HG03520 (cell line): Measurements from ENCODE around the gene LASP1.

ENCODE experiments used
- ATAC-seq: cut with Tn5 transposase; IDR thresholded peaks from one replicate; pipeline ENCODE4 v1.9.1; 2021; ENCODE audit warnings: mild to moderate bottlenecking, moderate library complexity; ENCODE audit not compliant: unreplicated experiment

The LASP1 gene

DNA sequence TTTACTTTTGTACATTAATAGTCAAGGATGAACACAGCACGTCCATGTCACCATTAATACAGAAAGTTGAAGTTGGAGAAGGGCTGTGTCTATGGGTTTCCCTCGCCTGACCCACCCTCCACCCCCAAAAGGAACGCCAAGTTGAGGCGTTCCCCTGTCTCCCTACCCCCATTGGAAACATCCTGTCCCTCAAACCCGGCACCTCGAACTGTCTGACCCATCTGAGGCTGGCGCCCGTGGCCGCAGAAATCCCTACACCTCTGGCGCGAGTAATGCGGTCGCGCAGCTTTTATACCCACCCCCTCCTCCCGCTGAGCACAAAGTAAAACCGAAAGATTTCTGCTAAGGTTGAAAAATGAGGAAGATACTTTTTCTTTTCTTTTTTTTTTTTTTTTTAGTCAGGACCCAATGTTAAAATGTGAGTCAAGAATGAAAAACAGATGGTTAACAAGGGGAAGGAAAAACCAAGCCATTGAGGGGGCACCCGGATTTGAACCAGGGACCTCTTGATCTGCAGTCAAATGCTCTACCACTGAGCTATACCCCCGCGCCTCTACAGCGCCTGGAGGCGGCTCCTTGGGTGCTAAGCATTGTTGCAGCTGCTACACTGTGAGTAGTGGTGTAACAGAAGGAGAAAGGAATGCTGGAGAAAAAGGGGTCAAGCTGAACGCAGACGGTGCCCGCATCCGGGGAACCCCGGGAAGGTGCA lies 887 bp upstream of the LASP1 start:
- ATAC-seq: peak; percentile 32

DNA sequence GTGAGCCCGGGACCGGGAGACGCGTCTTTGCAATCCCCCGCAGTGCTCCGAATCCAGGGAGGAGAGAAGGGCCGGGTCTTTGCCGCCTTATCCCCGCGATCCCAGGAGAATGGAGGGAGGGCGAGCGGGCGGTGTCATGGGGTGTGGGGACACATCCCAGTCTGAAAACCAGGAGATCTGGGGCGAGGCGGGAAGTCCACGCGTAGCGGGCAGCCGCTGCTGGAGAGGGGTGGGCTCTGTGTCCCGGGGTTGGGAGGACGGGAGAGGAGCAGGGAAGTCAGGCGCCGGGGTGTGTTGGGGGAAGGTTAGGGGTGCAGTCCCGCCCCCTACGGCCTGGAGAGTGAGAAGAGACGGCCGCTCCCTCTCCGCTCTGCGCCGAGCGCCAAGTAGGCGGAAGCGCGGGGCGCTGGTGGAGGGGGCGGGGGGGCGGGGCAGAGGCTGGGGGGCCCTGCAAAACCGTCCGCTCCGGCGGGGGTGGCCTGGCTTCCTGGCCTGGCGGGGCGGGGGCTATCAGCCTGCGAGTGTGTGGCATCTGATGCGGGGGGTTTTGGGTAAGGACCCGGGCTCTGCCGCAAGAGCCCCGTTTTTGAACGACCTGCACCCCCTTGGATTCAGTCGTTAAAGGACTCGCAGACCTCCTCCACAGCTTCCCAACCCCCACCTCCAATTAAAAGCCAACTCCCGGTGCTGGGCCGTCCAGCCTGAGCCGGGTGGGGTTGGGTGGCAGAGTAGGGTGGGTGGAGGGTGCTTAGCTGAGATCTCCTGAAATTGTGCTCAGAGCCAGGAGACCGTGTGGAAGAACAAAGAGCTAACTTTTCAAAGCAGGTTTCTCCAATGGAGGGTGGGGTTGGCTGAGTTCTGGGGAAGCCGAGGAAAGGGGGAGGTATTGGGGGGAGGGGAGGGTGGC lies 654 bp downstream of the LASP1 start:
- ATAC-seq: no peak

DNA sequence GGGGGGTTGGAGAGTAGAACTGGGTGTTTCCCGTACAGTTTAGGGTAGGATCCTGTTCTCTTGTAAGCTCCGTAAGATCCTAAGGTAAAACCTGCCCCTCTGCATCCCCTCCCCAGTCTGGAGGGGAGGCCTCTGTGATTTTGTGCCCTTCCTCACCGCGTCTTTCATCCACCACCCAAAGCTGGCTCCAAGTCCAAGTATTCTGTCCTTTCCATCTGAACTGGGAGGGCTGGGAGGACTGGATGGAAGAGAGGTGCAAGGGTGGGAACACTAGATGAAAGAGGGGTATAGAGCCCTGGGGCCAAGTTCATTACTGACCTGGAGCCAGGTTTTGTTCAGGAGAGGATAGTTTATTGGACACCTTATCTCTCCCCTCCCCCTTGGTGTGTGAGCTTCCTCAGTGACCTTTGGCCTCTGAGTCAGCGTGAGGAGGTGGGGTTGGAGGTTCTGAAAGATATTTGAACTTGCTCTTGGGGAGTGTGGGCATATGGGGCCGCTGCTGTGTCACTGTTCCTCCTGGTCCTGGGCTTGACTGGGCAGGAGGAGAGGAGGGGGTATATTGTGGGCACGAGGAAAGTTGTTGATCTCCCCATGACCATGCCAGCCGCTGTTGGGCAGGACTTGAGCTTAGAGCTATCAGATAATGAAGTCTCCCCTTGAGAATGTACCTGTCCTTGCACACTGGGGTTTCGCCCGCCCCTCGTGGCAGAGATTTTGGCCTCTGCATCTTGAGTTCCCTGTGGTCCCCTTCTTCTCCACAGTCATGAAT lies 1.6 kb downstream of the LASP1 start:
- no peak for ATAC-seq

DNA sequence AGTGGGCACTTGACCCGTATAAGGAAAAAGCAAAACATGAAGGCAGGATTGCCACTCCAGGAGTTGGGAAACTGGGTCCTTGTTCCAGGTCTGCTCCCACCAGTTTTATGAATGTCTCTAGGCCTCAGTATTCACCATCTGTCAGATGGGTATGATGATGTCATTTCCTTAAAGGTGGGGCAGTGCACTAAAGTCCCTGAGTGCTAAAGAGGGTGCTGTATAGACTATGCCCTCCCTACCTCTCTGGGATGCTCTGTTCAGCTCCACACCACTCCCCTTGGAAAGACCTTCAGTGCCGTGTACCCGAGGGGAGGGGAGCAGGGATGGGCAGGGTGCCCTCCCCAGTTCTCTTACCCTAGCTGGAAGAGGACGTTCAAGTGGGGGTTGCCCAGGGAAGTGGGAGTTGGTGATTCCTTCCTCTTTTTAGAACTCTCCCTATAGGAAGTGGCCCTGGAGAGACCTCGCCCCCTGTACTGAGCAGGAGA lies 2.2 kb downstream of the LASP1 start:
- ATAC-seq: no peak

DNA sequence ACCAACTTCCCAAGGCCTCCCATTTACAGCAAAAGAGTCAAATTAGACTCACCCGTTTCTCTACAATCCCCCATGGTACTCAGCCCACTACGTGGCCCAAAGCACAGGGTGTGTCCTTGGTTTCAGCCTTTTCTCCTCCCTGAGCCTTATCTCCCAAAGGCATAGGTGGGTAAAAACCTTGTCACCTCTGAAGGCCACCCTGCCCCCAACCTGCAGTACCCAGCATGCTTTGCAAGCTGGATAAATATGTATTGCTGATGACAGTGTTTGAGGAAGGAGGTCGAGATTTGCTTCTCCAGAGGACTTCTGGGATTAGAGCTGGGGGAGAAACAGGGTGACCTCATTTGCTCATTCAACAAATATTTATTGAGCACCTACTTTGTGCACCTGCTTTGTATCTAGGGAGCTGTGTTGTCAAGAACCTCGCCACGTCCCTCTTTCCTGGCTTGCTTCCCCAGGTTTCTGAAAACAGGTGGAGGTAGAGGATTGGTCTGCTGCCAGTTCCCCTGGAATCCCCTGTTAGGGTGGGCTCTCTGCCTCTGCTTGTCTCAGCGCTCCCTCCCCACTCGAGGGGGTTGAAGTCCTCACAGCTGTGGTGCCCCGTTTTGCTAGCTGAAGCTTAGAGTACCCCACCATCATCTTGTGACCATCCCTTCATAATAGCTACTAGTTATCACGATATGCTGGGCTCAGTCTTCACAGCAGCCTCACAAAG lies 3.0 kb downstream of the LASP1 start:
- no peak for ATAC-seq

DNA sequence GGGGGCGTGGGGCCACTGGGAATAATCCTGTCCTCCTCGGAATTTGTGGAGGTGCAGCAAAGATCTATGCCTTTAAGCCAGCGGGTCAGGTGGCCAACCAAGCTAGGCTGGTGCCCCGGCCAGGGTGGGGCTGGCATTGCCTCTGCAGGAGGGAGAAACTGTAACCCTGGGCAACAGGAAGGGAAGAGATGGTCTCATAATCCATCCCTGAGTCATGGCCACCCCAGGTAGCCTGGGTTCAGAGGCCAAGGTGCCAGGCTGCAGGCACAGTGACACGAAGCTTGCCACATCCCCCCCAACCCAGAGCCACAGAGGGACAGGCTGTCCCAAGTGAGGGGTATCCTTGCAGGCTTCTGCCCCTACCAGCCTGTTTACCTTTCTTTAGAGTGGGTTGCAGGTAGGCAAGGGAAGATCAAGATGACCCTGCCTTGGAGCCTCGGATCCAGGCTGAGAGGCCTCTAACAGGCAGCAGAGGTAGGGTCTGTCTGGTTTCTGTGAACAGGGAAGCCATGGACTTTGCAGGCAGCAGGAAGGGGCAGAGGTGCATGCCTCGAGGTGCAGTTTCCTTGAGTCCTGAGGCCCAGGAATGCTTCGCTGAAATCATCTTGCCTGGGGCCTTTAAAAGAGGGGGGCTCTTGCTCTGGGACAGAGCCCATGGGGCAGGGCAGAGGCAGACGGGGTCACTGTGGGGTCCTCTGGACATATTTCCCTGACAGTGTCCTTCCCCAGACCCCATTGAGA lies 4.0 kb downstream of the LASP1 start:
- ATAC-seq: no peak

DNA sequence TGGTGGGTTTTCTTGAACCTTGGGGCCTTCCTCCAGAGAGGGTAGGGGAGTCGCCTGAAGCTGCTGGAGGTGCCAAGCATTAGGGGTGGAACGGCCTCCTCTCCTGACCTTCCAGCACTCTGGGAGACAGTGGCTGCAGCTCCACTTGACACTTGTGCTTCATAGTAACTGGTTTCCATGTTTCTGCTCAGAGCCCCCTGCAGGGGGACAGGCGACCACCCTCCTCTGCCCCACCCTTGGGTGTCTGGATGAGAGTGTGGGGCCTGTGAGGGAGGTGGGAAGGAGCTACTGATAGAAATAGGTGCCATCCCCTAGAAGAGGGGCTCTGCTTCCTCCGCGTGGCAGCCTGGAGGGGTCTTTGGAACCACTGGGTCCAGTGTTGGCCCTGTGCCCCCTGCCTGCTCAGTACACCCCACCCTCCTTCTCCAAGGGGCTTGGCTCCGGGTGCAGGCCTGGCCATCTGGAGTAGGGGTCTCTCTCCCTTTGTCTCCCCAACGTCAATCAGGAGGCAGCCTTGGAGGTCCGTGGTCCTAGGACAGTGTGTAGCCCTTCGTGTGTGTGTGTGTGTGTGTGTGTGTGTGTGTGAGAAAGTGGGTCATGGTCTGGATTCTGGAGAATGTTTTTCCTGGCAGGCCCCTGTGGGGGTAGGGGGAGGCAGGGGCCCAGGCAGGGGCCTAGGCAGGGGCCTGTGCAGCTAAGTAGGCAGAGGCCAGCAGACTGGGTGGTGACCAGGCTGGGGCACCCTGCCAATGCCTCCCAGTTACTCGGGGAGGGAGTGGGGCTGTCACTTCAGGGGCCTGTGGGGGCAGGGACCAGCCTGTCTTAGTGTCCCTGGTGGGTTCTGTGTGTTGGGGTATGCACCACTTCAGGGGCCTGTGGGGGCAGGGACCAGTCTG lies 4.9 kb downstream of the LASP1 start:
- ATAC-seq: no peak

DNA sequence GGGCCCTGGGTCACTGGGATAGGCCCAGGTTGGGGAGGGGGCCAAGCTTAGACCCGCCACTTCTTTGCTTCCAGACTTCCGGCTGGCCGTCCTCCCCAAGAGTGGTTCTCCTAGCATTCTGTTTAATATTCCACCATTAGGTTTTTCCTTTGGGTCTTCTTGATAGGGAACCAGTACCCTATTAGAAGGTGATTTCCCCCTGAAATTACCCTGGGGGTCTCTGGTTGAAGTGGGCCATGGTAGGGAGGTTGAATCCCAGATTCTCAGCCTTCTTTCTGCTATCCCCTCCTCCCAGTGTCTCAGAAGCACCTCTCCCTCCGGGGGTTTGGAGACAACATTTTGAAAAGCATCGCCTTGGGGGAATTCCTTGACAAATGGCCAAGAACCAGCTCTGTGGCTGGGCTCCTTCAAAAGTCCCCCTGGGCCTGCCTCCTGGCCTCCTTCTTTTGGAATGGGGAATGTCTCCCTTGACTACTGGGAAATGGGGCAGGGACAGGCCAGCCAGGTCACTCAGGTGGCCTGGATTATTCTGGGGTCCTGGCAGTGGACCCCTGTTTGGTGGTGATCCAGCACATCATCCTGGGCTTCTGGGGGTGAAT lies 5.7 kb downstream of the LASP1 start:
- no peak for ATAC-seq

DNA sequence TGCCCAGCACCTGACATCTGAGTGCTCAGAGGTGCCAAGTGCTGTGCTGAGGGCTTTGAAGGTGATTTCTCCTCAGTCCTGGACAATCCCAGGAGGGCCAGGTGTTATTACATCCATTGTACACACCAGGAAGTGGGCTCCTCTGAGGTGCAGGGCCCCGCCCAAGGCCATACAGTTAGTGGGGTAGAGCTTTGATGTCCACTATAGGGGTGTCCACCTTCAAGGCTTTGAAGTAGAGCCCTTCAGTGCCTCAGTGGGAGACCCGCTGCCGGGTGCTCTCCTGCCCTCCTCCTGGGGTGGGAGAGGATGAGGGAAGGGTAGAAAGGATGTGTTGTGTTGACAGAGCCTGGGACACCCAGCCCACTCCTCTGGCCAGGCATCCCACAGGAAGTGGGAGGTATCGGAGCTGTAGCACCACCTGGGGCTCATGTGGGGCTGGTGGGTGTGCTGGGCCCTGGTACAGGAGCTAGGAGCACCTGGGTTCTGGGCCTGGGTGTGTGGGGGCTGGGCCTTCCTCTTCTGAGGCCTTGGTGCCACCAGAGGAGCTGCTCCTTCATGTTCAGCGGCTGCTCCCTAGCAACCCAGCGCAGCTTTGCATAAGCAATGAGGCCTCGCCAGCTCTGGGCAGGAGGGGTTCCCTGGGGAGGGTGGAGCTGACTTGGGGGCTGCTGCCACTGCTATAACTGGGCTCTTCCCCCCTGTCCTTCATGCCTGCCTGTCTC lies 7.4 kb downstream of the LASP1 start:
- ATAC-seq: no peak

DNA sequence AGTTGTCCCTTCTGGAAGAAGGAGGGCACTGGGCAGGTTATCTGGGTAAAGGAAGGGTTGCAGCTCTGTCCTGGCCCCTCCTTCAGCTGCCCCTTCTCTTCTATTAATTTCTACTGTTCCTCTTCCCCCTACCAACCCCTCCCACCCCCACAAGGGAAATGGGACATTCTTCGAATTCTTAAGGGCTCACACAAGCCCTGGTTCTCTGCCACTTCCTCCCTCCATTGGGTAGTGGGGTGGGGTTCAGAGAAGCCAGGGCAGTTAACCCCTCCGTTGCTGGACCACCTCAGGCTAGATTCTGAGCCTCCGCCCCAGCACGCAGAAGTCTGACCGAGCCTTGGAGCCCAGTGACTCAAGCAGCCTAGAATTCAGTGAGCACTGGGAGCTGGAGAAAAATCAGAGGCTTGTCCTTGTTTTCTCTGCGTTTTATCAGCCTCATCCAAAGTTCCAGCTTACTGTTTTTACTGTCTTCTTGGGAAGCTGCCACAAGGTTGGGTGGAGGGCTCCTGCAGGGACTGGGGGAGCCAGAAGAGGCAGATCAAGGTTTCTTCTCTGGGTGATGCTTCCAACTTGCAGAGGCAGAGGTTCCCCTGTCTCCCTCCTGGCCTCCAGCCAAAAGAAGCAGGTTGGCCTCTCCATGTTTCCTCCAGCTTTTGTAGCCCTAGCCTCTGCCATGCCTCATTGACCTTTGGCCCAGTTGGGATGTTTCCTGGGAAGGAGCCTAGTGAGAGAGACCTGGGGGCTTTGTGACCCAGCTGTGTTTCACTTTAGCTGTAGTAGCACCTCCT lies 10.2 kb downstream of the LASP1 start:
- ATAC-seq: no peak

DNA sequence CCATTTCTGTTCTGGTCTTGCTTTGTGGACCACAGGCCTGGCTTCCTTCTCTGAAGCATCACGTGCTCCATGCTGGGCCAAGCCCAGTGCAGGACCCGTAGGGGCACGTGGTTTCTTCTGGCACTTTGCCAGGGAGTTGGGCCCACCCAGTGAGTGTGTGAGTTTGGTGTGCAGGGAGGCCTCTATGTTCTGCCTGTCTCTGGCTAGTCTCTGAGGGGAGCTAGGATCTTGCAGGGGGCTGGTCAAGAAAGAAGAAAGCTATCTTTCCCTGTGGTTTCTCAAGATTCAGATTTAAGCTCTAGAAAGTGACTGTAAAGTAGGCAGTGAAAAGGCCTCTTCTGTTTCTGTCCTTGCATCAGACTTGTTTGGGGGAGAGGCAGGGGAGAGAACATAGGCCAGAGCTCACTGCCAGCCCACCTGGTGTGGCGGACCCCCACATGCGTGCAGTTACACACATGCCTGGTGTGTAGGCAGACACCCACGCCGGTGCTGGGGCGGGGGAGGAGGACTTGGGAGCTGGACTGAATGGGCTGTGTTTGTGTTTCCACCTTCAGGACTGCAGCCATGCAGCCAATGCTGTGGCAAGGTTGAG lies 11.8 kb downstream of the LASP1 start:
- no peak for ATAC-seq

DNA sequence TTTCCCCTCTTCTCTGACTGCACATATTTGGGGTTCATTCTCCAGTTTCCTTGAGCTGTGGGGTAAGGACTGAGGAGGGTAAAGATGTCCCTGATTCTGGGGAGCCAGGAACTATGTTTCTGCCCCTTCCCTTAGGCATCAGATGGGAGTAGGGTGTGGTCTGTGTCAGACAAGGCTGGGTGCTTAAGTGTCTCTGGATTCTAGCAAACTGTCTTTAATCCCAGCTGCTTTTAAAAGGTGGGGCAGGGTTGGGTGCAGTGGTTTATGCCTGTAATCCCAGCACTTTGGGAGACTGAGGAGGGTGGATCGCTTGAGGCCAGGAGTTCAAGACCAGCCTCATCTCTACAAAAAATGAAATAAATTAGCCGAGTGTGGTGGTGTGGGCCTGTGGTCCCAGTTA lies 13.0 kb downstream of the LASP1 start:
- no peak for ATAC-seq

DNA sequence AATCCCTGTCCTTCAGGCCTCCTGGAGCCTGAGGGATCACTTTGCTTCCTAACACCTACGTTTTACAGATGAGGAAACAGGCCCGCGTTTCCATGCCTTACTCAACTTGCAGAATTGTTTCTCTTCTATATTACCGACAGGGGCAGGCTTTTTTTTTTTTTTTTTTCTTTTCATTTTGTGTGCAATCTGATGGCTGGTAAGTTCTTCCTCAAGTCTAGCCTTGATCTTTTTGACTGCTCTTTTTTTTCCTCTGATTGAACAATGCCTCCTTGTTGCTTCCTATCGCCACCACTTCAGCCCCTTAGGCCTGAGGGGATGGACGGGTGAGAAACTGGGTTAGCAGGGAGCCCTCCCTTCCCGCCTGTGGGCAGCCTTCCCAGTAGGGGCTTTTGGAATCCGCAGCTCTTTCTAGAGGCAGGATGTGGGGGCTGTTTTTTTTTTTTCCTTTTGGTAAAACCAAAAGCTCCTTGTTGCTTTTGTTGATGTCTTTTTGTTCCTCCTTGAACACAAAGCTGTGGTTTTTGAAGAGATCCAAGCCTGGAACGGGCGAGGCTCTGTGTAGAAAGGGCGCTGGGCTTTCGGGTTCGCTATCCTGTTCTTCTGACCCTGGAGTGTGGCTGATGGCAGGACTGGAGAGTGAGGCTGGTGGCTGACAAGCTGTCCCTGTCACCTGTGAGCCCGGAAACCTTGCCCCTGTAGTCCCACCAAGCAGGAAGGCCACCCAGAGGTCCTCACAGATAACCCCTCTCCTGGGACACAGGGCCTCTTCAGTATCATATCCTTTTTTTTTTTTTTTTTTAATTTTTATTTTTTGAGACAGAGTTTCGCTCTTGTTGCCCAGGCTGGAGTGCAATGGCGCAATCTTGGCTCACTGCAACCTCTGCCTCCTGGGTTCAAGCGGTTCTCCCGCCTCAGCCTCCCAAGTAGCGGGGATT lies 14.0 kb downstream of the LASP1 start:
- no peak for ATAC-seq

DNA sequence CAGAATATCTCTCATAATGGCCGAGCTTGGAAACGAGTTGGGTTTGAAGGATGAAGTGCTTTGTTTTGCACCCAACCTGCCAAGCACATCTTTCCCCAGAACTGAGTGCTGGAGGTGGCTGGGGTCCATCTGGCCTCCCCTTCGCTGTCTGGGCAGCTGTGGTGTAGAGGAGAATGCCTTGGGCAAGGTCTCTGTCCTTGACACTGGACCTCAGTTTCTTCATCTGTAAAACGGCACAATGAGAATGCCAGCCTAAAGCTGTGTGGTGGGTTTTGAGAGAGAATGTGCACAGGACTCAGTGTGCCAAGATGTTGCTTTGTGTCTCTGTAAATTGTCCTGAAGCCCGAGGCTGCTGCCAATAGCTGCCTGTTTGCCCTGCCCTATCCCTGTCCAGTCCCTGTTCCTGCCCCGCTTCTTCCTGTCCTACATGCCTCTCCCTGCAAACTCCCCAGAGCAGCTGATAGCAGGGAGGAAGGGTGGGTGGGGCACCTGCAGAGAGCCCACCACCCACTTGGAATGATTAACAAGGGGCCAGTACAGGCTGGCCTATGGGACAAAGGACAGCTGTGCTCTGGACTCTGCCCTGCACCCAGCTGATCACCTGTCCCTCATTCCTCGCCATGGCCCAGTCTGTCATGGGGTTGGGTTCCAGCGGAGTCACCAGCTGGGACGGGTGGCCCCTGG lies 15.3 kb downstream of the LASP1 start:
- ATAC-seq: no peak
